ENCODE results near the gene ARF1. TPM values are rescaled to one million over a fixed set of nuclear protein-coding genes. Genes with fewer than 3 reads are reported as not detected.

The ARF1 gene
- total and polyA plus RNA-seq, 8 donors = 267 to 455 (median 301) TPM

GRCh38 chr1:228035844-228036243 lies 46.7 kb upstream of the ARF1 start:
- TF ChIP-seq CTCF (IDR thresholded peaks at IDR 0.05) = no peak
- peak in 1 of 4 donors; percentile 7 for DNase-seq
- no peak for ATAC-seq
- intact Hi-C loops (cut with DNase I) = no loop called here
- Histone ChIP-seq H3K27ac (no peak overlapping the region), H3K4me3 (no peak overlapping the region), H3K9me3 (peaks cover 0 to 5% of the 10 kb centered on the region in 2 donors), H3K4me1 (peaks cover 0 to 9% of the 10 kb centered on the region in 2 donors), H3K36me3 (no peaks in the 10 kb centered on the region), H3K27me3 (peaks cover 0 to 63% of the 10 kb centered on the region in 2 donors)

- Histone ChIP-seq H3K27me3 (peaks cover 0 to 61% of the 10 kb centered on the region in 2 donors), H3K4me1 (peaks cover 0 to 9% of the 10 kb centered on the region in 2 donors), H3K4me3 (no peak overlapping the region), H3K36me3 (no peaks in the 10 kb centered on the region), H3K27ac (no peak overlapping the region), H3K9me3 (peaks cover 0 to 5% of the 10 kb centered on the region in 2 donors)
- intact Hi-C loops (cut with DNase I) = no loop called here
- TF ChIP-seq CTCF (IDR thresholded peaks at IDR 0.05) = no peak
- DNase-seq (peak in 1 of 4 donors; percentile 20), ATAC-seq (peak; percentile 59)
Measured at GRCh38 chr1:228036701-228037231, 45.7 kb upstream of the ARF1 start.

- no peak for TF ChIP-seq CTCF (IDR thresholded peaks at IDR 0.05)
- H3K36me3 ChIP-seq = no peaks in the 10 kb centered on the region
- DNase-seq = peak in 2 of 4 donors; percentile 35 to 53
- H3K27me3 ChIP-seq = peaks cover 0 to 61% of the 10 kb centered on the region in 2 donors
- peak overlapping the region in 1 of 2 donors; percentile 3 for H3K4me3 ChIP-seq
- H3K9me3 ChIP-seq = peaks cover 0 to 5% of the 10 kb centered on the region in 2 donors
- peak; percentile 91 for ATAC-seq
- intact Hi-C loops (cut with DNase I) = no loop called here
- H3K27ac ChIP-seq = no peak overlapping the region
- peaks cover 0 to 9% of the 10 kb centered on the region in 2 donors for H3K4me1 ChIP-seq
Measured at GRCh38 chr1:228037401-228038386, 44.8 kb upstream of the ARF1 start.

- Histone ChIP-seq H3K36me3 (no peaks in the 10 kb centered on the region), H3K4me1 (peaks cover 0 to 9% of the 10 kb centered on the region in 2 donors), H3K27me3 (peaks cover 0 to 61% of the 10 kb centered on the region in 2 donors), H3K27ac (no peak overlapping the region), H3K4me3 (no peak overlapping the region), H3K9me3 (peaks cover 0 to 2% of the 10 kb centered on the region in 2 donors)
- intact Hi-C loops (cut with DNase I) = no loop called here
- no peak for TF ChIP-seq CTCF (IDR thresholded peaks at IDR 0.05)
- no peak for ATAC-seq
- DNase-seq = peak in 1 of 4 donors; percentile 24
Measured at GRCh38 chr1:228038387-228039005, 44.0 kb upstream of the ARF1 start.
